Loucy (cell line): ENCODE data around the gene PARP1.

Experiments
- H2AFZ ChIP-seq: fragments of 200-600 bp; sonication (generic); 2 replicates; pipeline ENCODE4 v1.6.0; 2016; ENCODE audit warnings: antibody characterized with exemption, mild to moderate bottlenecking, low read length, moderate library complexity
- H3F3A ChIP-seq: fragments of 200-600 bp; 2 replicates; pipeline ENCODE4 v1.6.0; 2016; ENCODE audit warnings: antibody characterized with exemption, low read depth, mild to moderate bottlenecking
- H3K27me3 ChIP-seq: fragments of 200-600 bp; sonication (generic); 2 replicates; pipeline ENCODE4 v1.6.1; 2014; ENCODE audit warnings: low read length, mild to moderate bottlenecking; ENCODE audit not compliant: insufficient read depth, poor library complexity, severe bottlenecking
- H3K36me3 ChIP-seq: fragments of 200-600 bp; sonication (generic); 2 replicates; pipeline ENCODE4 v1.6.1; 2016; ENCODE audit warnings: low read length; ENCODE audit not compliant: insufficient read depth
- H3K4me1 ChIP-seq: fragments of 200-600 bp; sonication (generic); 2 replicates; pipeline ENCODE4 v1.5.1; 2014; ENCODE audit warnings: low read length, mild to moderate bottlenecking; ENCODE audit not compliant: insufficient read depth, poor library complexity, severe bottlenecking
- H3K4me2 ChIP-seq: fragments of 200-600 bp; sonication (generic); 2 replicates; pipeline ENCODE4 v1.6.0; 2014; ENCODE audit warnings: antibody characterized with exemption, low read length, low read depth, mild to moderate bottlenecking; ENCODE audit not compliant: poor library complexity, severe bottlenecking
- H3K4me3 ChIP-seq: fragments of 200-600 bp; sonication (generic); 2 replicates; pipeline ENCODE4 v1.5.1; 2014; ENCODE audit warnings: low read length, mild to moderate bottlenecking, mixed read lengths; ENCODE audit not compliant: poor library complexity, severe bottlenecking
- H3K79me2 ChIP-seq: fragments of 200-600 bp; sonication (generic); 2 replicates; pipeline ENCODE4 v1.6.1; 2014; ENCODE audit warnings: low read length; ENCODE audit not compliant: insufficient read depth
- H3K9ac ChIP-seq: fragments of 200-600 bp; sonication (generic); 2 replicates; pipeline ENCODE4 v1.6.0; 2014; ENCODE audit warnings: mild to moderate bottlenecking, low read depth, low read length, moderate library complexity; ENCODE audit not compliant: poor library complexity, severe bottlenecking
- H3K9me2 ChIP-seq: fragments of 200-600 bp; sonication (generic); replicated peaks from 2 replicates; pipeline ENCODE4 v1.6.1; 2016; ENCODE audit warnings: low read depth, low read length, mixed read lengths
- H3K9me3 ChIP-seq: fragments of 200-600 bp; sonication (generic); 2 replicates; pipeline ENCODE4 v1.6.1; 2014; ENCODE audit warnings: mild to moderate bottlenecking, antibody characterized with exemption, low read length, low read depth; ENCODE audit not compliant: insufficient read depth
- H4K20me1 ChIP-seq: fragments of 200-600 bp; sonication (generic); 2 replicates; pipeline ENCODE4 v1.6.0; 2014; ENCODE audit warnings: antibody characterized with exemption, low read length, mild to moderate bottlenecking; ENCODE audit not compliant: insufficient read depth, poor library complexity, severe bottlenecking
- CTCF ChIP-seq: fragments of 200-600 bp; sonication (generic); conservative IDR thresholded peaks from 2 replicates; pipeline ENCODE4 v1.5.1; 2014; ENCODE audit warnings: mild to moderate bottlenecking, antibody characterized with exemption, low read length
- EZH2phosphoT487 ChIP-seq: fragments of 200-600 bp; IDR thresholded peaks from 2 replicates; pipeline ENCODE4 v1.6.1; 2018; ENCODE audit warnings: antibody characterized with exemption, mild to moderate bottlenecking, moderate library complexity, borderline replicate concordance

The PARP1 gene

GRCh38 chr1:226449823-226450222 is 41.9 kb upstream of the PARP1 start:
- Histone ChIP-seq H3K9ac (no peak overlapping the region), H3K4me3 (no peak overlapping the region), H4K20me1 (no peaks in the 10 kb centered on the region), H3K36me3 (no peaks in the 10 kb centered on the region), H3K4me1 (peaks cover 15% of the 10 kb centered on the region), H3F3A (0 out of 2 replicates have a peak, but pooled peaks cover 3% of the 10 kb centered on the region), H3K27me3 (no peaks in the 10 kb centered on the region), H3K79me2 (no peaks in the 10 kb centered on the region), H3K4me2 (no peak overlapping the region), H3K9me2 (no peaks in the 10 kb centered on the region), H2AFZ (no peak overlapping the region), H3K9me3 (no peaks in the 10 kb centered on the region)
- TF ChIP-seq CTCF (no peak), EZH2phosphoT487 (no peak)

DNA sequence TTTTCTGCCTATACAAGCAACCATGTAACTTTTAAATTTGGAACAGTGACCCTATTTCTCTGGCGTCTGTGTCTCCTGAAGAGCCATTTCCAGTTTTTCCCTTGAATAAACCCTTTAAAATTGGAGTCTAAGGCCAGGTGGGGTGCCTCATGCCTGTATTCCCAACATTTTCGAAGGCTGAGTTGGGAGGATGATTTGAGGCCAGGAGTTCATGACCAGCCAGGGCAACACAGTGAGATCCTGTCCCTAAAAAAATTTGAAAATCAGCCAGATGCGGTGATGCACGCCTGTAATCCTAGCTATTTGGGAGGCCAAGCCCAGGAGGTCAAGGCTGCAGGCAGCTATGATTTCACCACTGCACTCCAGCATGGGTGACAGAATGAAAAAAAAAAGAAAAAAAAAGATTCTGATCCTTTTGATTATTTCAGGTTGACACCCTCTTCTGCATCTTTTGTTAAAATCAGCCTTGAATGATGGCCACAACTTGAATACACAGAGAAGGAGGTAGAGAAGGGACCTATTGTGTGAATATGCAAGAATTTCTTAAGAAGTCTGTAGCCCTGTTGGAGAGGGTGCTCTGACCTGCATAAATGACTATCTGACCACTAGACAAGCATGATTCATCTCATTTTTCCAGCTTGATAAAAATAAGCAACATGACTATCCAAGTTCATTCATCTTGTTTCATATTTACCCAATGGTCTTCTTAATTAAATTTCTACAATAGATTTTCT is 40.2 kb upstream of the PARP1 start:
- no peaks in the 10 kb centered on the region for H3K27me3 ChIP-seq
- H3K36me3 ChIP-seq, result no peaks in the 10 kb centered on the region
- H3K79me2 ChIP-seq, result no peaks in the 10 kb centered on the region
- no peak overlapping the region for H3K4me3 ChIP-seq
- no peak overlapping the region for H3K4me2 ChIP-seq
- no peaks in the 10 kb centered on the region for H3K9me3 ChIP-seq
- 0 out of 2 replicates have a peak, but pooled peaks cover 3% of the 10 kb centered on the region for H3F3A ChIP-seq
- no peaks in the 10 kb centered on the region for H4K20me1 ChIP-seq
- H3K9ac ChIP-seq, result no peak overlapping the region
- H3K4me1 ChIP-seq, result peaks cover 31% of the 10 kb centered on the region
- H3K9me2 ChIP-seq, result no peaks in the 10 kb centered on the region
- no peak overlapping the region for H2AFZ ChIP-seq
- TF ChIP-seq CTCF (no peak), EZH2phosphoT487 (no peak)

GRCh38 chr1:226446094-226446493 is 38.2 kb upstream of the PARP1 start:
- Histone ChIP-seq H3K4me2 (no peak overlapping the region), H3K36me3 (no peaks in the 10 kb centered on the region), H3K79me2 (no peaks in the 10 kb centered on the region), H3K27me3 (no peaks in the 10 kb centered on the region), H3F3A (0 out of 2 replicates have a peak, but pooled peaks cover 3% of the 10 kb centered on the region), H4K20me1 (no peaks in the 10 kb centered on the region), H3K9me2 (no peaks in the 10 kb centered on the region), H3K4me1 (peaks cover 31% of the 10 kb centered on the region), H3K9me3 (no peaks in the 10 kb centered on the region), H3K9ac (no peak overlapping the region), H3K4me3 (no peak overlapping the region), H2AFZ (no peak overlapping the region)
- TF ChIP-seq EZH2phosphoT487 (no peak), CTCF (no peak)
